Heart left ventricle (tissue), 13 donors: Measurements from ENCODE around the gene N4BP2L2.

Source experiments
- POLR2A ChIP-seq, 2 donors: fragments of 450-650 bp; IDR thresholded peaks; one replicate each; pipeline ENCODE4 v1.6.1; 2017; ENCODE audit warnings: antibody characterized with exemption in 2 of 2, mild to moderate bottlenecking in 2 of 2, moderate library complexity in 2 of 2
- TF ChIP-seq, protein P1 (sequence below), 12 donors: fragments of 200-600 bp; sonication (generic) in 4 of 12; IDR thresholded peaks; one replicate each; pipeline versions ENCODE4 v1.5.0 to v1.8.0; 2018 to 2022; ENCODE audit warnings: antibody characterized with exemption in 12 of 12, mild to moderate bottlenecking in 5 of 12
- donor health status: ischemic (EF 13 %, LVEDD 7.1; RV severe dilation, severe dysfunction).
- donor health status: DM: no; HTN: yes; CAD: no.
- donor health status: DM: no; HTN: no; CAD: no.
- donor health status: ischemic (EF 25% LVEDD 6.9; RV normal size, moderate dysfunction).
- donor health status: ischemic (EF 25% LVEDD 5.7; RV mildly dilated, moderate dysfunction).
- donor health status: ischemic (EF 35%, LVEDD 5.7; RV mildly dilated, moderate dysfunction).
- donor health status: nonischemic (EF 11% LVEDD 7.7; RV severe dilation, severe dysfunction).
- donor health status: DM: yes; HTN: yes; CAD: no.
- donor health status: PGD.
- donor health status: ischemic (EF 29% LVEDD 5.4; RV normal size, mild dysfunction).
- donor health status: nonischemic (EF 23%, LVEDD 6.1; RV moderate dilation, normal function).

DNA sequence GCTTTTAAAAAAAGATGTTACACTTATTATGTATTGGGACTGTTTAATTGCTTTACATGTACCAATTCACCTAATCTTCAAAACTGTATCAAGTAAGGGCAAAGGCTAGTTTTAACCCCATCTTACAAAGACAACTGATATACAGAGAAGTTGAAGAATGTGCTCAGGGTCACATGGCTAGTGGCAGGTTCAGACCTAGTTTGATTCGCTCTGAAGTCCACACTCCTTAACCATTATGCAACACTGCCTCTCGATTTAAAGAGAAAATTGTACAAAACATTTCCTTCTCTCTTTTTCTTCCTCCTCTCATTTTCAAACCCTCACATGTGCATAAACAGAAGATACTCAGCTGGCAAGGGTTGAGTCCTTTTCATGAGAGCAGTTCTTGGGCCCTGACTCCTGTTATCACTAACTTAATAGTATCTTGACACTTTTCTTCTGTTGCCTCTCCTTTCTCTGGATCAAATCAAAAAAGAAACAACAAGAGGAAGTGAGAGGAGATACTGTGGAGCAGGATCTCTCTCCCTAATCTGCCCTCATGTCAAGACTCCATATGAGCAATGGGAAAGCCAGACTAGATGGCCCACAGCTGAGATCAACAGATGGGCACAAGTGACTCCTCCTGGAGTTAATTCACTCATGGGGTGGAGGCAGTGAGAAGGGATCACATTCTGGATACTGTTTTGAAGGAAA lies 91.7 kb downstream of the N4BP2L2 start:
- TF ChIP-seq POLR2A (IDR thresholded peaks at IDR 0.05), result no peak
- TF ChIP-seq, protein P1, sequence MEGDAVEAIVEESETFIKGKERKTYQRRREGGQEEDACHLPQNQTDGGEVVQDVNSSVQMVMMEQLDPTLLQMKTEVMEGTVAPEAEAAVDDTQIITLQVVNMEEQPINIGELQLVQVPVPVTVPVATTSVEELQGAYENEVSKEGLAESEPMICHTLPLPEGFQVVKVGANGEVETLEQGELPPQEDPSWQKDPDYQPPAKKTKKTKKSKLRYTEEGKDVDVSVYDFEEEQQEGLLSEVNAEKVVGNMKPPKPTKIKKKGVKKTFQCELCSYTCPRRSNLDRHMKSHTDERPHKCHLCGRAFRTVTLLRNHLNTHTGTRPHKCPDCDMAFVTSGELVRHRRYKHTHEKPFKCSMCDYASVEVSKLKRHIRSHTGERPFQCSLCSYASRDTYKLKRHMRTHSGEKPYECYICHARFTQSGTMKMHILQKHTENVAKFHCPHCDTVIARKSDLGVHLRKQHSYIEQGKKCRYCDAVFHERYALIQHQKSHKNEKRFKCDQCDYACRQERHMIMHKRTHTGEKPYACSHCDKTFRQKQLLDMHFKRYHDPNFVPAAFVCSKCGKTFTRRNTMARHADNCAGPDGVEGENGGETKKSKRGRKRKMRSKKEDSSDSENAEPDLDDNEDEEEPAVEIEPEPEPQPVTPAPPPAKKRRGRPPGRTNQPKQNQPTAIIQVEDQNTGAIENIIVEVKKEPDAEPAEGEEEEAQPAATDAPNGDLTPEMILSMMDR (IDR thresholded peaks at IDR 0.05), result no peak
